Gastrocnemius medialis (tissue), 4 donors: ENCODE results near the gene RPP25L.

Experiments used
- CTCF ChIP-seq, 5 experiments: fragments of 450-650 bp in 3 of 5; fragments of 200-600 bp in 2 of 5; sonication (generic) in 2 of 5; IDR thresholded peaks in 4 of 5; conservative IDR thresholded peaks in 1 of 5; 1 replicate in 4 of 5; 2 replicates in 1 of 5; pipeline ENCODE4 v1.5.1; 2016 to 2019; ENCODE audit warnings: antibody characterized with exemption in 5 of 5, mild to moderate bottlenecking in 3 of 5, moderate library complexity in 3 of 5
- POLR2A ChIP-seq, 2 donors: fragments of 450-650 bp; IDR thresholded peaks; one replicate each; pipeline ENCODE4 v1.6.1; 2017; ENCODE audit warnings: antibody characterized with exemption in 2 of 2, mild to moderate bottlenecking in 2 of 2, moderate library complexity in 2 of 2

GRCh38 chr9:34588671-34589635 lies 22.9 kb downstream of the RPP25L start:
- no peak for TF ChIP-seq CTCF (IDR thresholded peaks at IDR 0.05 in 4 of 5, conservative IDR thresholded peaks at IDR 0.05 in 1 of 5)
- no peak for TF ChIP-seq POLR2A (IDR thresholded peaks at IDR 0.05)
